Measurements from ENCODE around the gene CD96.

DNA sequence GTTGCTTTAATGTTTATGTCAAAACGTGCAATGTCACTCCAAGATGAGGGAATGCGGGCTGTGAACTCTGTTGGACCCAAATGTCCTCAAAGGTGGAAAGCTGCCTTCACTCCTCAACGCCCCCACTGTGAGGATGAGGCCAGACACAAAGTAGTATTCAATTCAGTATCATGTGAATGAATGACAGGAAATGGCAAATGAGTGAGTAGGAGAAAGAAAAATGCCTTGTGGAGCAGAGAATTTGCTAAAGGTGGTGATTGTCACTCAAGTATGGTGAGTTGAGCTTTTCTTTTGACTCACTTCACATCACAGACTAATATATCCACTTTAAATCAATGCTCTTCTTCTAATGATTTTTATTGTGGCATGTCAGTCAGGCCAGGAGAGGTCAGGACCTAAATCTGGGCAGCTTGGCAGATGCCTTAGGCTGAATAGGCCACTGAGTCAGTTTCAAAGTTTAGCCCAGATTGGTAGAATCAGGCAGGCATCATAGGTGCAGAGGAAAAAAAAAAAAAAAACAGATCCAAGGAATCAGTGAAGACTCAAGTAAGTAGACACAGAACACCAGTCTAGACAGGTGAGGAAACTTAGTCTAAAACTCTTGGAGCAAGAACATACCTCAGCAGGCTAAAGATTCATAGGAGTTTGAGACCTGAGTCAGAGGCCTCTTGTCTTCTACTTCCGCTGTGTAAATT lies 124.2 kb downstream of the CD96 start:
- TF ChIP-seq GATA3 (IDR thresholded peaks at IDR 0.05; ENCODE audit: low read depth, low read length) (no peak), GATA2 (IDR thresholded peaks at IDR 0.05; ENCODE audit: low read depth, low read length) (no peak)
